SK-N-DZ (cell line): ENCODE results near the gene PTGES2.
"Not testable (repeated sequence)": the region's sequence is repeated elsewhere in the genome, so short reads cannot be mapped to it uniquely, and the experiment has no call there.

Experiments used
- DNase-seq: peaks from one replicate; pipeline ENCODE4 v3.0.0-alpha.2; 2015; ENCODE audit warnings: low spot score

PTGES2 gene

DNA sequence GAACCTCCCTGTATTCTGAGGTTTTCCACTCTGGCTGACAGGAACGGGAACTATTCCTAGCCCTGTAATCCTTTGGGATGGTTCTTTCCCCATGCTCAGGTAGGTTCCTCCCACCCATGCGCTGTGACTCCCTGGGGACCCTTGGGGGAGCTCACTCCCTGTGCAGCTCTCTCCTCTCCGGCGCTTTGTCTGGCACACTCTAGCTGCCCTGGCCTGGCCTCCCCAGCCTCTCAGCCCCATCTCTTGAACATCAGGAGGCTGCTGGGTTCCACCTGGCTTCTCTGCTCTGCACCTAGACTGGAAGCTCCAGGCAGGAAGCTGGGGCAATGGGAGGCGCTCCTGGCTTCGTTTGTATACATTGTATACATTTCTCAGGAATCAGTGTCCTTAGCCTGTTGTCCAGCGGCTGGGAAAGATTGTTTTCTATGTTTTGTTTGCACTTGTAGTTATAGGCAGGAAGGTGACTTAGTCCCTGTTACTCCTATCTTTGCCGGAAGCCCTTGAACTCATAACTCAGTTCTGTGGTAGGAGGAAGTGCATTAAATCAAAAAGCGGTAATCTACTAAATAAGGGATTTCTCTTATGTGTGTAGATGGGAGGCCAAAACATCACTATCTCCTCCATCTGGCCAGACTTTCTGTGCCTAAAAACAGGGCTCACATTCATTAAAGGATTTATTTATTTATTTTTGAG, 39.1 kb downstream of the PTGES2 start:
- DNase-seq = no peak

DNA sequence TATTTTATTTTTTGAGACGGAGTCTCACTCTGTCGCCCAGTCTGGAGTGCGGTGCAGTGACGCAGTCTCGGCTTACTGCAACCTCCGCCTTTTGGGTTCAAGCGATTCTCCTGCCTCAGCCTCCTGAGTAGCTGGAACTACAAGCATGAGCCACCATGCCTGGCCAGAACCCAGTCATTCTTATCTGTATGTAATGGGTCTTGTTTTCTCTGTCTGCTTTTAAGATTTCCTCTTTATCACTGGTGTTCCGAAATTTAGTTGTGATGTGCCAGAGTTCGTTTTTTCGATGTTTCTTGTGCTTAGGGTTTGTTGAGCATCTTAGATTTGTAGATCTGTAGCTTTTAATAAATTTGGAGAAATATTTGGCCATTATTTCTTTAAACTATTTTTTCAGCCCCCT, 40.3 kb downstream of the PTGES2 start:
- DNase-seq = no peak

DNA sequence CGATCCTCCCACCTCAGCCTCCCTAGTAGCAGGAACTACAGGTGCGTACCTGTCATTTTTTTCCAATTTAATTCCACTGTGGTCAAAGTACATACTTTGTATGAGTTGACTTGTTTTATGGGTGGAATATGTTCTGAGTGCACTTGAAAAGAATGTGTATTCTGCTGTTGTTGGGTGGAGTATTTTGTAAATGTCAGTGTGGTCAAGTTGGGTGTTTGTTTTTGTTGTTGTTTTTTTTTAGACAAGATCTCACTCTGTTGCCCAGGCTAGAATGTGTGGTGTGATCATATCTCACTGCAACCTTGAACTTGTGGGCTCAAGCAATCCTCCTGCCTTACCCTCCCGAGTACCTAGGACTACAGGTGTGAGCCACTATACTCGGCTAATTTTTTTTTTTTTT, 41.6 kb downstream of the PTGES2 start:
- DNase-seq = no peak

DNA sequence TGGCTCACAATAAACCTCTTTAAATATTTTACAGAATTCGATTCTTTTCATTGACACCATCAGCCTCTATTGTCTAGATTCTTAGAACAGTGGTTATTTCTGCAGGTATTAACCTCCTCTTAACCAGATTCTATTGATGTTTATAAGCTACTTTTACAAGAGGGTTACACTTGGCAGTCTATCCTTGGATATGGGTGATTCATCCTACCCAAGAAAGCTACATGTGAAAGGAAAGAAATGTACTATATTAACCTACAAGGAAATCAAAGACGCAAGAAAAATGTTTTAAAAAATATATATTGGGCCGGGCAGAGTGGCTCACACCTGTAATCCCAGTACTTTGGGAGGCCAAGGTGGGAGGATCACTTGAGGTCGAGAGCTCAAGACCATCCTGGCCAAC, 42.8 kb downstream of the PTGES2 start:
- no peak for DNase-seq

DNA sequence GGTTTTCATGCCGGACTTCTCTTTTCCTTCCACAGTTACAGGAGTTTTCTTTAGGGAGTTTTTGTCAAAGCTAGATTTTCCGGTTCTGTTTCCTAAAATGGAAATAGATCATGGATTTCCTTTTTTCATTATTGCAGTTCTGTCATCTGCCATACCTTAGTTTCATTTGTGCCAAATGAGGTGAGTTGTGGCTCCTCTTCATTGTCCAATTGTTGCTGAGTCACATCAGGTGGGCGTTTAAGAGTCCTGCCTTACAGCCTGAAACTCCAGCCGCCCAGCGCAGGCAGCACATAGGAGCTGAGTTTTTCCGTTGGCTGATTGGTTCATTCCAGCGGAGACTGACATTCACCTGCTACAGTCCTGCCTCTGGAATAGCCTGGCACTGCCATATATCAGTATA, 45.4 kb downstream of the PTGES2 start:
- DNase-seq = no peak

DNA sequence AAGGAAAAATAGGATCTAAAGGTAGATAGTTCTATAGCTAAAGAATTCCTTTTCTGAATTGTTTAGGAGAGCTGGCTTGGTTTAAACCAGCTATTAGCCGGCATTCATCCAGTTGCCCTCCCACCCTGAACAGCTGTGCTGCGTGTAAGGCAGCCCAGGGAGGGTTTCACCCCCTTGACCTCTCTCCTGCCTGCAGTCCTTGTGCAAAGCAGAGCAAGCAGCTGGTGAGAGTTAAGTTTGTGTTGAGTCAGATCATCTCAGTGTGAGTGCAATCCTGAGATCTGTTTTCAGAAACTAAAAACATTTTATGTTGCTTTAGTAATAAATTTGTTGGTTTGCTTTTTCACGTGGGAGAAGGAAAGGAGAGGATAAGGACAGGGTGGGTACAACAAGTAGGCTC, 46.5 kb downstream of the PTGES2 start:
- DNase-seq = no peak

DNA sequence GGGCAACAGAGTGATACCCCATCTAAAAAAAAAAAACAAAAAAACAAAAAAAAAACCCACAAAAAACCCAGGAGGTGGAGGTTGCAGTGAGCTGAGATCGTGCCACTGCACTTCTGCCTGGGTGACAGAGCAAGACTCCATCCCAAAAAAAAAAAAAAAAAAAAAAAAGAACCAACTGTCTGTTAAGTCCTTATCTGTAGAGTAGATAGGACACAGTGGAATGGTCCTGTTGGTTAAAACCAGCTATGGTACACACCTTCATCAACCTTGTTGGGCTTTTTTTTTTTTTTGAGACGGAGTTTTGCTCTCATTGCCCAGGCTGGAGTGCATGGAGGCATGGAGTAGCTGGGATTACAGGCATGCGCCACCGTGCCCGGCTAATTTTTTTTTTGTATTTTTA, 47.3 kb downstream of the PTGES2 start:
- no peak for DNase-seq

DNA sequence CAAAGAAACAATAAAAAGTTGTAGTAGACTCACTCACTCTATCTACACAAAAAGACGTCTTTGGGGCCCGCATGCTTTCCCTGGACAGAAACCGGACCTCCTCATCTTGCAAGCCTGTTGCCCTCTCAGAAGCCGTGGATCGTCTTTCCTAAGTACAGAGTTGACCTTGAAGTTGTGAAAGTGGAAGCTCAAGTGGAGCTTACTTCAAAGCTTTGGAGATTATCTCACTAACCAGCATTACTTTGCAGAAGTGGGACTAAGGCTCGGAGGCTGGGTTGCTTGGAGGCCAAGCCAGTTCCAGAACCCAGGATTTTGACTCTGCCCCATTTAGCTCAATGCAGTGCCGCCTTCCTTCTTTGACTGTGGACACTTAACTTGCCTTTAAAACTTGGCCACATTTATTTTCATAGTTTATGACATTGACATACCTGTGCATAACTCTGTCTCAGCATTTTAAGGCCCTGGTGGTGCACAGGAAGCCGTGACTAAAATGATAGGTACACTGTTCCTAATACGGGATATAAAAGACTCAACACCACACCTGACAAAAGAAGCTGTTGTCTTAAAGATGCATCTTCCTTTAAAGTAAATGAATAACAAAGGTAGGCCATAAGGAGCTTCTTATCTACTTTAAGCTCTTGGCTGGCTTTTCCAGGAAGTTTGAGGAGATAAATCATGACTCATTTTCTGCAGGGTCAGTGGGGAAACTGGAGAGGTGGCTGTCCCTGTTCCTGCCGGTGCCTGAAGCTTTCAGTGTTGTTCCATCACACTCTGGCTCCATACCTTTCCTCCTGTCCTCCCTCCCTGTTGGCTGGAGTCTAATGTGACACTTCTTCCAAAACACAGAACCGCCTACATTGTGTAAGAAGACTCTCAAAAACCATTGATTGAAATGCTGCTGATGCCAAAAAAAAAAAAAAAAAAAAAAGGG, 48.8 kb downstream of the PTGES2 start:
- DNase-seq = no peak

DNA sequence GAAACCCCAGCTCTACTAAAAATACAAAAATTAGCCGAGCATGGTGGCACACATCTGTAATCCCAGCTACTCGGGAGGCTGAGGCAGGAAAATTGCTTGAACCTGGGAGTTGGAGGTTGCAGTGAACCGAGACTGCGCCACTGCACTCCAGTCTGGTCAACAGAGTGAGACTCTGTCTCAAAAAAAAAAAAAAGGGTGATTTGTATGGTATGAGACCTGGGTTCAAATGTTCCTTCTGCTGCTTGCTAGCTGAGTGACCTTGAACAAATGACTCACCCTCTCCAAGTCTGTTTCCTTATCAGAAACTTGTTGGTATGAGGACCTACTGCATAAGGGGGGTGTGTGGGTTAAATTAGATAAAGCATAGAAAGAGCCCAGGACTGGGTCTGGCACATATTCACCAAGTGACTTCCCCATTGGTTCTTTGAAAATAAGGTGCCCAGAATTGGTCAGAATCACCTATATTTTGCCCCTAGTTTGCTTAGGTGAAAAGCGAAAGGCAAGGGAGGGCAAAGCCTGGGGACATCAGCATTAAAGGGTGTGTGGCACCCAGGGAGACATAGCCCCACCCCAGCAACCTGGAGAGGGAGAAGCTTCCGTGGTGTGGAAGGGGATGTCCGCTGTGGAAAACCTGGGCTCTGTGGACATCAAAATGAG, 49.6 kb downstream of the PTGES2 start:
- no peak for DNase-seq

DNA sequence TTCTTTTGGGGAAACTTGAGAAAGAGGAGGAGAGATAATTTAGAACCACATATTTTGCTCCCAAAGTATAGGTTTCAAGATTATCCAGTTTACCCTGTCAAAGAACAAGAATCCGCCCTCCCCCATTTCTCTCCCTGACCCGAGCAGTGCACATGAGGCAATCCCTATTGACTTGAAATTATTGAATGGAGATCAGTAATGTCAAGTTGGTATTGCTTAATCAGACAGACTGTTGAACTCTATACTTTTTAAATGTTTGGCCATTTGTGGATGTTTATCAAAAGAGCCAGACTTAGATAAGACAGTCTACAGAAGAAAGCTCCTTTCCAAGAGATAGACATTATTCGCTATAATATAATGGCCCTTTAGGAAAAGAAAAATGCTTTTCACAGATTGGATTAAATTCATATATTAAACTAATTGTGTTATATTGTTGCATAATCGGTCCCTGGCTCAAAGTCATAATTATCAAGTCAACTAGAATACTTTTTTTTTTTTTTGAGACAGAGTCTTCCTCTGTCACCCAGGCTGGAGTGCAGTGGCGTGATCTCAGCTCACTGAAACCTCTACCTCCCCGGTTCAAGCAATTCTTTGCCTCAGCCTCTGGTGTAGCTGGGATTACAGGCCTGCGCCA, 54.2 kb downstream of the PTGES2 start:
- no peak for DNase-seq

DNA sequence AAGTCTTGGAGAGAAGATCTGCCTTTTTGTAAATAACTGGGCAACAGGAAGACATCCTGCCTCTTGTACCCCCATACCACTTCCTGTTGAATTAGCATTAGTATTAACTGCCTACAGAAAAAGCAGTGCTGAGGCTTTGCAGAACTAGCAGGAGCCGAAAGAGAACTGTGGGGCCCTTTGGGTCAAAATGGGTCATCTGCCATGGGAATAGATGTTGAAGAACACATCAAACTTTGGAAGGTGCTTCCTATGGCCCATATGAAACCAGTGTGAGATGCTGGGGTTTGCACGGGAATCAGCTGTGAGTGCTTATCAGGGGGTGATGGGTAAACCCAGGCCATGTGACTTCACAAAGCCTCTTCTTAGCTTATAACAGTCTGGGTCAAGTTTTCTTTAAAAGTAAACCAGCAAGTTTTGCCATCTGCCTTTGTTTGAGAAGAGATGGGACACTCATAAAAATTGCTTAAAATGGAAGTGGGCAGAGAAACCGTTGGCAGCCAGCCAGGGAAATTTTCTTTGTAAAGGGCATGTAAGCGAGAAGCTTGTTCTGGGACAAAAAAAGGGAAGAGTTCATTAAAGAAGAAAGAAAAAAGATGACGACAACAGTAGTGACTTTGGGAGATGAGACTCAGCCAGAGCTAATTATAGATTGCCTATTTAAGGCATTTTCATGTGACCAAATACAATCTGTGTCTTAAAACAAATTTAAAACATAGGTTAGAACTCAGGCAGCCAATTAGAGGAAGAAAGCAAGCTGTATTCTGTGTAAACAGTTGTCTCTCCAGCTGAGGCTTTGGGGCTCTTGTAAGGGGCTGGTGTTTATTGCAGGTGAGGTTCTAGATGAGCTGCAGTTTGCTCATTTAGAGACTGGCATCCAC, 55.1 kb downstream of the PTGES2 start:
- DNase-seq = no peak

DNA sequence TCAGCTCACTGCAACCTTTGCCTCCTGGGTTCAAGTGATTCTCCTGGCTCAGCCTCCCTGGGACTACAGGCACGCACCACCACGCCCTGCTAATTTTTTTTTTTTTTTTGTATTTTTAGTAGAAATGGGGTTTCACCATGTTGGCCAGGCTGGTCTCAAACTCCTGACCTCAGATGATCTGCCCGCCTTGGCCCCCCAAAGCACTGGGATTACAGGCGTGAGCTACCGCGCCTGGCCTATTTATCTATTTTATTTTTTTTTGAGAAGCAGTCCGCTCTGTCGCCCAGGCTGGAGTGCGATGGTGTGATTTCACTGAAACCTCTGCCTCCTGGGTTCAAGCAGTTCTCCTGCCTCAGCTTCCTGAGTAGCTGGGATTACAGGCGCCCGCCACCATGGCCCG, 56.1 kb downstream of the PTGES2 start:
- not testable (repeated sequence) for DNase-seq

DNA sequence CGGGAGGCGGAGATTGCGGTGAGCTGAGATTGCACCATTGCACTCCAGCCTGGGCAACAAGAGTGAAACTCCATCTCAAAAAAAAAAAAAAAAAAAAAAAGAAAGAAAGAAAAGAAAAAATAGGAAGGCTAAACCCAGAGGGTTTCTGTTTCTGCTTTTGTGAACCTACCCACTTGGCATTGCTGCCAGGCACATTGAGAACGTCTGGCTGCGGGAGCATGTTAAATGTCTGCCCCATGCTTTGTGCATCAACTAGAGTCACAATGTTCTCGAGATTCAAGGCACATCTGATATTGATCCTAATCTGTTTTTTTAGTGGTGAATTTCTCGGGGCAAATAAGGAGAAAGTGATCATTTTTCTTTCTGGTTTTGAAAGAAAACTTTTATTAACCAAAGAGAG, 56.7 kb downstream of the PTGES2 start:
- DNase-seq = no peak
